ENCODE data around the gene MAP4K5. TPM values are rescaled to one million over a fixed set of nuclear protein-coding genes. Genes with fewer than 3 reads are reported as not detected.

Gene MAP4K5
- total RNA-seq, 3 donors from 2014 or later, result 108 to 165 (median 119) TPM

DNA sequence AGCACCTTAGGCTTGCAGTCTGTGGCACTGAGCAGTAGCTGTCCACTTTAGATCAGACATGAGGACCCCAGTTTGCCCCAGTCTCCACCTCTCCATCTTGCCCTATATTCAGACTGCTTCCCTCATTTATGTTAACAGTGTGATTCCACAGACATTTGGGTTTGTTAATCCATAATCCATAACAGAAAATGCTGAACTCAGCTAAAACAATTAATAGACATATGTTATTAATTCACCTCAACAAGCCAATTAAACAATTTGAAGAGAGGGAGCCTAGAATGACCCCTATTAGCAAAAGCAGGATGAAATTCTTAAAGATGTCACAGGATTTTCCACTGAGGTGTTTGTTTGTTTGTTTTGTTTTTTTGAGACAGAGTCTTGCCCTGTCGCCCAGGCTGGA, 144.8 kb downstream of the MAP4K5 start:
- DNase-seq (ENCODE audit: low spot score in 2 of 2), result no peak
- Histone ChIP-seq H3K4me1 (no peaks in the 10 kb centered on the region), H3K27ac (no peak overlapping the region), H3K27me3 (no peaks in the 10 kb centered on the region), H3K4me3 (no peak overlapping the region), H3K36me3 (no peaks in the 10 kb centered on the region), H3K9me3 (no peaks in the 10 kb centered on the region)
- TF ChIP-seq, protein P1, sequence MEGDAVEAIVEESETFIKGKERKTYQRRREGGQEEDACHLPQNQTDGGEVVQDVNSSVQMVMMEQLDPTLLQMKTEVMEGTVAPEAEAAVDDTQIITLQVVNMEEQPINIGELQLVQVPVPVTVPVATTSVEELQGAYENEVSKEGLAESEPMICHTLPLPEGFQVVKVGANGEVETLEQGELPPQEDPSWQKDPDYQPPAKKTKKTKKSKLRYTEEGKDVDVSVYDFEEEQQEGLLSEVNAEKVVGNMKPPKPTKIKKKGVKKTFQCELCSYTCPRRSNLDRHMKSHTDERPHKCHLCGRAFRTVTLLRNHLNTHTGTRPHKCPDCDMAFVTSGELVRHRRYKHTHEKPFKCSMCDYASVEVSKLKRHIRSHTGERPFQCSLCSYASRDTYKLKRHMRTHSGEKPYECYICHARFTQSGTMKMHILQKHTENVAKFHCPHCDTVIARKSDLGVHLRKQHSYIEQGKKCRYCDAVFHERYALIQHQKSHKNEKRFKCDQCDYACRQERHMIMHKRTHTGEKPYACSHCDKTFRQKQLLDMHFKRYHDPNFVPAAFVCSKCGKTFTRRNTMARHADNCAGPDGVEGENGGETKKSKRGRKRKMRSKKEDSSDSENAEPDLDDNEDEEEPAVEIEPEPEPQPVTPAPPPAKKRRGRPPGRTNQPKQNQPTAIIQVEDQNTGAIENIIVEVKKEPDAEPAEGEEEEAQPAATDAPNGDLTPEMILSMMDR (IDR thresholded peaks at IDR 0.05), result no peak
- no peak for TF ChIP-seq POLR2AphosphoS5 (IDR thresholded peaks at IDR 0.05)
- no peak for TF ChIP-seq POLR2A (IDR thresholded peaks at IDR 0.05)
- intact Hi-C loops (cut with DNase I; ENCODE audit: low total_unique reads), result no loop called here

DNA sequence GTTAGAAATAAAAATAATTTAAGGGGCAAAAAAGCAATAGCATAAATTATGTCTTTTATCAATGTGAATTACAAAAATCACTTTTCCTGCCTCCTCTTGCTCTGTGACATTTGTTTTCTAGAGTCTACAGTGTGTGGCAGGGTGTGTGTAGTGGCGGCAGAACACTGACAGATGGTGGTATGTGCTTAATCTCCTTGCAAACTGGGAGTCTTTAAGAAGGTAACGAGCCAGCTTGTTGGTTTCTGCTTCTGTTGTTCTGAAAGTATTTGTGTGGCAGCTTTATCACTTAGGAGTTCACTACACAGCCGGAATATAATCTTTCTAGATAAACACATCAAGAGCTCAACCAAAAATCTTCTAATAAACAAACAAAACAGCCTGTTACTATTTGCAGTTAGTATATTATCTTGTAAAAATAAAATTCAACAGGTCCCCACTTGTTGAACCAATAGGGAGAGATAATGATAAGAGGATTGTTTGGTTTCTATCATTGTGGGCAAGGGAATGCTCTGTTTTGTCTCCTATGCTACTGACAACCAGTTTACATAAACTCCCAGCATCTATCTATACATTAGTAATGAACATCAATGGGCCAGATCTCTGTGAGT, 148.6 kb downstream of the MAP4K5 start:
- Histone ChIP-seq H3K27ac (no peak overlapping the region), H3K4me3 (no peak overlapping the region), H3K9me3 (no peaks in the 10 kb centered on the region), H3K36me3 (no peaks in the 10 kb centered on the region), H3K4me1 (no peaks in the 10 kb centered on the region), H3K27me3 (no peaks in the 10 kb centered on the region)
- intact Hi-C loops (cut with DNase I; ENCODE audit: low total_unique reads), result no loop called here
- TF ChIP-seq POLR2AphosphoS5 (IDR thresholded peaks at IDR 0.05) (no peak), POLR2A (IDR thresholded peaks at IDR 0.05) (no peak)
- TF ChIP-seq, protein P1 (IDR thresholded peaks at IDR 0.05), result no peak
- no peak for DNase-seq (ENCODE audit: low spot score in 2 of 2)

DNA sequence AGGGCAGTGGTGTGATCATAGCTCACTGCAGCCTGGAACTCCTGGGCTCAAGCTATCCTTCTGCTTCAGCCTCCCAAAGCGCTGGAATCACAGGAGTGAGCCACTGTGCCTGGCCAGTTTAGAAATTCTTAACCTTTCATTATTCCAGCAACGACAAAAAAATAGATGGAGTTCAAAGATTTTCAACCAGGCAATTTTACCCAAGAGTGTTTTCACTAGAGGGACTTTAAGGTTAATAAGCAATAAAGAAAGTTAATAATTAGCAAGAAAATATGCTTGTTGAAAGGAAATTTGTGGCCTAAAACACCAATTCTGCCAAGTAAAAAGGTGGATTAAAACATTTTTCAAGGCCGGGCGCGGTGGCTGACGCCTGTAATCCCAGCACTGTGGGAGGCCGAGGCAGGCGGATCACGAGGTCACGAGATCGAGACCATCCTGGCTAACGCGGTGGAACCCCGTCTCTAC, 150.5 kb downstream of the MAP4K5 start:
- no peaks in the 10 kb centered on the region for H3K36me3 ChIP-seq
- H3K4me3 ChIP-seq, result no peak overlapping the region
- H3K27me3 ChIP-seq, result no peaks in the 10 kb centered on the region
- no peaks in the 10 kb centered on the region for H3K4me1 ChIP-seq
- TF ChIP-seq POLR2A (IDR thresholded peaks at IDR 0.05), result no peak
- TF ChIP-seq, protein P1 (IDR thresholded peaks at IDR 0.05), result no peak
- TF ChIP-seq POLR2AphosphoS5 (IDR thresholded peaks at IDR 0.05), result no peak
- intact Hi-C loops (cut with DNase I; ENCODE audit: low total_unique reads), result no loop called here
- H3K27ac ChIP-seq, result no peak overlapping the region
- H3K9me3 ChIP-seq, result no peaks in the 10 kb centered on the region
- no peak for DNase-seq (ENCODE audit: low spot score in 2 of 2)

DNA sequence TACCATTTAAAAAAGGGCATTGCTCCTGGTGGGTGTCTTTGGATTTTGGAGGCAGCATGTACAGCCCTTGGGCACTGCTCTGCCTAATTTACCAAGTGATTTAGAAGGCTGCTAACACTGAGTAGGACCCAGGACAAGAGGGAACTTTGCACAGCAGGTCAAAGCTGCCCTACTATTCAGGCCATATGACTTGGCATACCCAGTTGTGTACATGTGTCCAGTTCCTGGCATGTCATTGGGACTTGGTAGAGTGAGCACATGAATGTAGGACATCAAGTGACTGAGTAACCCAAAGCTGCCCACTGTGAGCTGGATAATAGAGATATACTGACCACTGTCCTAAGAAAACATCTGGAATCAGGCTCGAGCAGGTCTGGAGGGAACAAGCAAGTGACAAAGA, 151.4 kb downstream of the MAP4K5 start:
- no peaks in the 10 kb centered on the region for H3K36me3 ChIP-seq
- no peak for DNase-seq (ENCODE audit: low spot score in 2 of 2)
- intact Hi-C loops (cut with DNase I; ENCODE audit: low total_unique reads), result no loop called here
- TF ChIP-seq POLR2AphosphoS5 (IDR thresholded peaks at IDR 0.05), result no peak
- TF ChIP-seq POLR2A (IDR thresholded peaks at IDR 0.05), result no peak
- TF ChIP-seq, protein P1 (IDR thresholded peaks at IDR 0.05), result no peak
- H3K4me3 ChIP-seq, result no peak overlapping the region
- H3K4me1 ChIP-seq, result no peaks in the 10 kb centered on the region
- no peak overlapping the region for H3K27ac ChIP-seq
- no peaks in the 10 kb centered on the region for H3K27me3 ChIP-seq
- no peaks in the 10 kb centered on the region for H3K9me3 ChIP-seq

DNA sequence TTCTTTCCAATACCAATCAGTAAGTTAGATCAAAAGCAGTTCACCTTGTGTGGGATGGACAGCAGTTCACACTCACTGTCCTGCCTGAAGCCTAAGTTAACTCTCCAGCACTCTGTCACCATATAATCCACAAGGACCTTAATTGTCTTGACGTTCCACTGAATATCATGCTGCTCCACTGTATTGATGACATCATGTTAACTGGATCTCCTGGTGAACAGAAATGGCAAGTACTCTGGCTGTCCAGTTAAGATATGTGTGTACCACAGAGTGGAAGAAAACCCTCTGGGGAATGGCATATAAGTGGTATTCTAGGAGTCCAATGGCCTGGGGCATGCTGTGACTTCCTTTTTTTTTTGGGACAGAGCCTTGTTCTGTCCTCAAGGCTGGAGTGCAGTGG, 151.9 kb downstream of the MAP4K5 start:
- intact Hi-C loops (cut with DNase I; ENCODE audit: low total_unique reads), result no loop called here
- Histone ChIP-seq H3K9me3 (no peaks in the 10 kb centered on the region), H3K27ac (no peak overlapping the region), H3K4me1 (no peaks in the 10 kb centered on the region), H3K4me3 (no peak overlapping the region), H3K36me3 (no peaks in the 10 kb centered on the region), H3K27me3 (no peaks in the 10 kb centered on the region)
- TF ChIP-seq, protein P1 (IDR thresholded peaks at IDR 0.05), result no peak
- TF ChIP-seq POLR2AphosphoS5 (IDR thresholded peaks at IDR 0.05) (no peak), POLR2A (IDR thresholded peaks at IDR 0.05) (no peak)
- no peak for DNase-seq (ENCODE audit: low spot score in 2 of 2)

All from breast epithelium (tissue), 4 donors.